Ovary (tissue), 9 donors: Measurements from ENCODE around the gene MPP4. TPM values are rescaled to one million over a fixed set of nuclear protein-coding genes. Genes with fewer than 3 reads are reported as not detected.
A peak's percentile ranks its signal among the peaks of the same experiment; 100 is the strongest.

ENCODE experiments used
- DNase-seq, 5 donors: peaks; one replicate each; pipeline ENCODE4 v3.0.0-alpha.2; 2019 to 2020
- H3K27ac ChIP-seq, 2 donors: fragments of 200-600 bp; one replicate each; pipeline versions ENCODE4 v1.5.1 to v1.8.0; 2019 to 2022
- H3K27me3 ChIP-seq: fragments of 200-600 bp; one replicate; pipeline ENCODE4 v1.8.0; 2022
- H3K36me3 ChIP-seq: fragments of 200-600 bp; sonication (generic); one replicate; pipeline ENCODE4 v1.5.1; 2019
- H3K4me1 ChIP-seq: one replicate; pipeline ENCODE4 v1.8.1; 2013; ENCODE audit warnings: mild to moderate bottlenecking, moderate library complexity; ENCODE audit not compliant: insufficient read depth
- H3K4me3 ChIP-seq: fragments of 200-600 bp; sonication (generic); one replicate; pipeline ENCODE4 v1.5.1; 2017
- H3K9me3 ChIP-seq, 2 donors: fragments of 200-600 bp in 1 of 2; sonication (generic) in 1 of 2; one replicate each; pipeline versions ENCODE4 v1.5.1 to v1.8.1; 2013 to 2019; ENCODE audit warnings: mild to moderate bottlenecking in 1 of 2, moderate library complexity in 1 of 2
- EP300 ChIP-seq: sonication (generic); formaldehyde crosslinking; IDR thresholded peaks from one replicate; pipeline ENCODE4 v1.6.1; 2017; ENCODE audit warnings: antibody characterized with exemption
- POLR2A ChIP-seq: fragments of 450-650 bp; IDR thresholded peaks from one replicate; pipeline ENCODE4 v1.6.1; 2017; ENCODE audit warnings: antibody characterized with exemption, mild to moderate bottlenecking, moderate library complexity
- WGBS, 3 donors: extraction: QIAGEN DNeasy Blood & Tissue Kit in 1 of 3; methylation state at CpG; one replicate each; pipeline versions ENCODE4 v1.1.5 to v1.1.7; 2013 to 2017; 5-methylcytosine and 5-hydroxymethylcytosine counted together
- intact Hi-C, 4 donors: fragments of 100-400 bp; cut with DNase I; formaldehyde crosslinking; loops; one replicate each; pipeline versions ENCODE4 v1.11.0 to v1.15.1; 2022 to 2023
- polyA plus RNA-seq, 2 donors: library from polyadenylated mRNA; stranded (reverse); fragments of 200-250 nt in 1 of 2; fragments of 350-450 nt in 1 of 2; fragmentation: Illumina TruSeq in 1 of 2; extraction: RNeasy Lipid Tissue Mini Kit (QIAGEN cat#74804) in 1 of 2; gene quantifications; one replicate each; pipeline ENCODE4 v1.2.3, GENCODE V29; 2013 to 2014
- total RNA-seq, 7 donors: library from RNA; depleted of rRNA in 2 of 7; stranded (reverse); fragments of >200 nt in 2 of 7; fragmentation: NEBNext Ultra II Directional in 3 of 7; extraction: Animal tissue kit (Norgen Biotek cat#: 25700) in 3 of 7; gene quantifications; one replicate each; pipeline versions ENCODE4 v1.1.0 to v1.2.4, GENCODE V29; 2016 to 2023
- TF ChIP-seq, protein P1 (sequence below), 3 donors: fragments of 450-650 bp in 2 of 3; fragments of 200-600 bp in 1 of 3; IDR thresholded peaks; one replicate each; pipeline versions ENCODE4 v1.5.1 to v1.8.0; 2016 to 2022; ENCODE audit warnings: antibody characterized with exemption in 3 of 3, mild to moderate bottlenecking in 1 of 3
- donor health status: DM: no; HTN: no; CAD: no; lungs with moderate emphysema.
- donor health status: DM: no; HTN: no; CAD: no.
- donor health status: Bipolar disorder and iron deficiency.
- donor health status: DM: yes; HTN: yes; CAD: no.
- donor health status: DM: no; HTN: no; CAD: no.
- donor health status: DM: yes; HTN: yes; CAD: no.

Gene MPP4
- total and polyA plus RNA-seq, 9 donors: 0.04 to 0.36 (median 0.23) TPM; not detected in 5

- H3K27ac ChIP-seq: no peak overlapping the region
Observed at GRCh38 chr2:201618744-201619662, 79.4 kb downstream of the MPP4 start.

DNA sequence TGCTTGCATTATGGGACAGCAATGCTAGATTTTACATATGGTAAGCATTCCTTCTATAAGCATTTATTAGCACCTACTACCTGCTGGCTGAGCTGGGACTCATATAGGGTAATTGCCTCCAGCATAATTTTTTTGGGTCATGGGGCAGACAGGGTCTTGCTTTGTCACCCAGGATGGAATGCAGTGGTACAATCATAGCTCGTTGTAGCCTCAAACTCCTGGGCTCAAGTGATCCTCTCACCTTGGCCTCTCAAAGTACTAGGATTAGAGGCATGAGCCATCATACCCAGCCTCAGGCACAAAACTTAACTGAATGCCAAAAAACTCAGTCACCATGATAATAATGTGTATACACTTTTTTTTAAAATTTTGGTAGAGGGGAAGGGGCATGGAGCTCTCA lies 90.4 kb downstream of the MPP4 start:
- H3K27me3 ChIP-seq: no peaks in the 10 kb centered on the region
- TF ChIP-seq, protein P1, sequence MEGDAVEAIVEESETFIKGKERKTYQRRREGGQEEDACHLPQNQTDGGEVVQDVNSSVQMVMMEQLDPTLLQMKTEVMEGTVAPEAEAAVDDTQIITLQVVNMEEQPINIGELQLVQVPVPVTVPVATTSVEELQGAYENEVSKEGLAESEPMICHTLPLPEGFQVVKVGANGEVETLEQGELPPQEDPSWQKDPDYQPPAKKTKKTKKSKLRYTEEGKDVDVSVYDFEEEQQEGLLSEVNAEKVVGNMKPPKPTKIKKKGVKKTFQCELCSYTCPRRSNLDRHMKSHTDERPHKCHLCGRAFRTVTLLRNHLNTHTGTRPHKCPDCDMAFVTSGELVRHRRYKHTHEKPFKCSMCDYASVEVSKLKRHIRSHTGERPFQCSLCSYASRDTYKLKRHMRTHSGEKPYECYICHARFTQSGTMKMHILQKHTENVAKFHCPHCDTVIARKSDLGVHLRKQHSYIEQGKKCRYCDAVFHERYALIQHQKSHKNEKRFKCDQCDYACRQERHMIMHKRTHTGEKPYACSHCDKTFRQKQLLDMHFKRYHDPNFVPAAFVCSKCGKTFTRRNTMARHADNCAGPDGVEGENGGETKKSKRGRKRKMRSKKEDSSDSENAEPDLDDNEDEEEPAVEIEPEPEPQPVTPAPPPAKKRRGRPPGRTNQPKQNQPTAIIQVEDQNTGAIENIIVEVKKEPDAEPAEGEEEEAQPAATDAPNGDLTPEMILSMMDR (IDR thresholded peaks at IDR 0.05): no peak
- no peak for TF ChIP-seq POLR2A
- TF ChIP-seq EP300: no peak
- no peak for DNase-seq
- no peaks in the 10 kb centered on the region for H3K9me3 ChIP-seq
- H3K27ac ChIP-seq: no peak overlapping the region
- intact Hi-C loops: no loop called here
- H3K36me3 ChIP-seq: no peaks in the 10 kb centered on the region
- 71 to 93% (median 80%) methylated on average over 1 of the region's 1 CpG for WGBS, 3 donors
- no peaks in the 10 kb centered on the region for H3K4me1 ChIP-seq
- H3K4me3 ChIP-seq: no peak overlapping the region

More at GRCh38 chr2:201618744-201619662, 79.4 kb downstream of the MPP4 start:
- no peaks in the 10 kb centered on the region for H3K27me3 ChIP-seq
- DNase-seq: peak; percentile 79 to 89 (median 82)
- 28 to 43% (median 39%) methylated on average over 26 to 39 of the region's 39 CpGs for WGBS, 3 donors
- intact Hi-C loops: loop anchor here in 1 of 4 donors (5.0 kb wide), 1 partner anchor 382 kb away; no protein-coding TSS in a partner anchor
- H3K36me3 ChIP-seq: no peaks in the 10 kb centered on the region
- TF ChIP-seq, protein P1 (IDR thresholded peaks at IDR 0.05): peak in 2 of 3 donors; percentile 29 to 34
- no peak for TF ChIP-seq POLR2A
- TF ChIP-seq EP300: no peak
- no peak overlapping the region for H3K4me3 ChIP-seq
- H3K4me1 ChIP-seq: no peaks in the 10 kb centered on the region
- no peaks in the 10 kb centered on the region for H3K9me3 ChIP-seq

- TF ChIP-seq, protein P1 (IDR thresholded peaks at IDR 0.05): no peak
- TF ChIP-seq EP300 (no peak), POLR2A (no peak)
- no peaks in the 10 kb centered on the region for H3K36me3 ChIP-seq
- DNase-seq: no peak
- no peaks in the 10 kb centered on the region for H3K9me3 ChIP-seq
- H3K4me1 ChIP-seq: no peaks in the 10 kb centered on the region
- no peak overlapping the region for H3K27ac ChIP-seq
- H3K4me3 ChIP-seq: no peak overlapping the region
- 81 to 84% (median 83%) methylated on average over 2 of the region's 2 CpGs for WGBS, 3 donors
- no peaks in the 10 kb centered on the region for H3K27me3 ChIP-seq
- intact Hi-C loops: no loop called here
Observed at GRCh38 chr2:201607568-201607967, 90.9 kb downstream of the MPP4 start.

DNA sequence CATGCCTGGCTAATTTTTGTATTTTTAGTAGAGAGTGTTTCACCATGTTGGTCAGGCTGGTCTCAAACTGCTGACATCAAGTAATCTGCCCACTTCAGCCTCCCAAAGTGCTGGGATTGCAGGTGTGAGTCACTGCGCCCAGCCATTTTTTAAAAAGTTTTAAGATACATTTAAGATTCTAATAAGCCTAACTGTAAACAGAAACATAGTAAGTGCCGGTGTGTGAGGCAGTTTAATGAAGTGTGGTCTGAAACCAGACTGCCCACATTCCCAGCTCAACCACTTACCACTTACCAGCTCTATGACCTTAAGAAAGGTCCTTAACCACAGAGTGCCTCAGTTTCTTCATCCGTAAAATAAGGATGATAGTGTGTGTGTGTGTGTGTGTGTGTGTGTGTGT lies 97.5 kb downstream of the MPP4 start:
- DNase-seq: no peak
- no peaks in the 10 kb centered on the region for H3K4me1 ChIP-seq
- WGBS, 3 donors: 91 to 94% (median 93%) methylated on average over 3 of the region's 3 CpGs
- H3K9me3 ChIP-seq: no peaks in the 10 kb centered on the region
- no peaks in the 10 kb centered on the region for H3K36me3 ChIP-seq
- no peak overlapping the region for H3K4me3 ChIP-seq
- H3K27me3 ChIP-seq: no peaks in the 10 kb centered on the region
- H3K27ac ChIP-seq: no peak overlapping the region
- intact Hi-C loops: no loop called here
- no peak for TF ChIP-seq EP300
- TF ChIP-seq, protein P1 (IDR thresholded peaks at IDR 0.05): no peak
- no peak for TF ChIP-seq POLR2A
